Liver (tissue), 3 donors: Measurements from ENCODE around the gene KCNMA1.

Experiments
- EGR1 ChIP-seq, 2 donors: IDR thresholded peaks; 2 replicates each; pipeline ENCODE4 v1.6.1; 2016 to 2018; ENCODE audit warnings: antibody characterized with exemption in 2 of 2, low read depth in 2 of 2
- FOXA1 ChIP-seq: IDR thresholded peaks from 2 replicates; pipeline ENCODE4 v1.6.1; 2016; ENCODE audit warnings: antibody characterized with exemption
- GABPA ChIP-seq, 2 donors: IDR thresholded peaks in 1 of 2; conservative IDR thresholded peaks in 1 of 2; 2 replicates each; pipeline ENCODE4 v1.6.1; 2016; ENCODE audit warnings: antibody characterized with exemption in 2 of 2, mild to moderate bottlenecking in 1 of 2, moderate library complexity in 1 of 2
- JUND ChIP-seq, 2 donors: IDR thresholded peaks; 2 replicates each; pipeline ENCODE4 v1.6.1; 2016; ENCODE audit warnings: antibody characterized with exemption in 2 of 2
- SP1 ChIP-seq: IDR thresholded peaks from 2 replicates; pipeline ENCODE4 v1.6.1; 2018; ENCODE audit warnings: antibody characterized with exemption, mild to moderate bottlenecking
- TF ChIP-seq, protein P1 (sequence below): fragments of 150-350 bp; IDR thresholded peaks from 2 replicates; pipeline ENCODE4 v1.5.1; 2017; ENCODE audit warnings: improper control_type of control experiment, low read depth, low read length; ENCODE audit not compliant: missing input control
- TF ChIP-seq, protein P2 (sequence below): IDR thresholded peaks from 2 replicates; pipeline ENCODE4 v1.6.1; 2016; ENCODE audit warnings: antibody characterized with exemption
- TF ChIP-seq, protein P3 (sequence below): IDR thresholded peaks from 2 replicates; pipeline ENCODE4 v1.6.1; 2016; ENCODE audit warnings: antibody characterized with exemption
- TF ChIP-seq, protein P4 (sequence below): IDR thresholded peaks from 2 replicates; pipeline ENCODE4 v1.6.1; 2016; ENCODE audit warnings: antibody characterized with exemption, mild to moderate bottlenecking
- donor health status: healthy.
- donor health status: healthy.

DNA sequence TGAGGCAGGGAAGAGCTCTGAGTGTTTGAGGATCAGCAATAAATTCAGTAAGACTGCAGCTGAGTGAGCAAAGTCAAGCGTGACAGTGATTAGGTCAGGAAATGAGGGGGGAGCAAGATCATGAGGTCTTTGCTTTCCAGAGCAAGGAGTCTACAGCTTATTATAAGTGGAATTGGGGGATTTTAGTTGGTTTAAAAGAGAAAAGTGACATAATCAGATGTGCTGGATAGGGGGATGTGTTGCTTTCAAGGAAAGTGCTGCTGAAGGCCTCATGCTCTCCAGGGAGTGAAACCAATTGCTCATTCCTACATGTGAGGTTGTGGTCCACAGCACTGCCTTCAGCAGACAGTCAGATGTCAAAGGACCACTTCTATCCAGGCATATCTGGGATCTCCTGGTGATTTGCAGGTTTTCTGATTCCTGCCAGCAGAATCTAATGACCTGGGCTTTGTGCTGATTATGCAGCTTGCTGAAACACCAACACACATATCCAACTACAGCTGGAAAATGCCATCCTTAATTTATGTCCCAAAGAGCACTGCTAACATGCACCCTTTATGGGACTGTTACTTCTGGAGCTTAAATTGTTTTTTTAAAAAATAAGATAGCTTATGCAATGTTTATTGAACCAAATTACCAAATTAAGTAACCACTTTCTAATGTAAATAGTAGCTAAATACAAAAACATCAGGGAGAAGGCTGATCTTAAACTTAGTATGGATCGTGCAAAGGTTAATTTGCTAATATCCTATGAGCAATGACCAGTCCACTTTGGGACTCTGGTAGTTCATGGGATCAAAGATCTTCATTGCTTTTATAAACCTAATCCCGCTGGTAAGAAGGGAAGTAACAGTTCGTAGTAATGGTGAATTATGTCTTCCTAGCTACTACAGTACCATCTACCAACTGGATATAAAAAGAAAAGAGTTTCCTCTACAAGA is 607.6 kb downstream of the KCNMA1 start:
- TF ChIP-seq, protein P1, sequence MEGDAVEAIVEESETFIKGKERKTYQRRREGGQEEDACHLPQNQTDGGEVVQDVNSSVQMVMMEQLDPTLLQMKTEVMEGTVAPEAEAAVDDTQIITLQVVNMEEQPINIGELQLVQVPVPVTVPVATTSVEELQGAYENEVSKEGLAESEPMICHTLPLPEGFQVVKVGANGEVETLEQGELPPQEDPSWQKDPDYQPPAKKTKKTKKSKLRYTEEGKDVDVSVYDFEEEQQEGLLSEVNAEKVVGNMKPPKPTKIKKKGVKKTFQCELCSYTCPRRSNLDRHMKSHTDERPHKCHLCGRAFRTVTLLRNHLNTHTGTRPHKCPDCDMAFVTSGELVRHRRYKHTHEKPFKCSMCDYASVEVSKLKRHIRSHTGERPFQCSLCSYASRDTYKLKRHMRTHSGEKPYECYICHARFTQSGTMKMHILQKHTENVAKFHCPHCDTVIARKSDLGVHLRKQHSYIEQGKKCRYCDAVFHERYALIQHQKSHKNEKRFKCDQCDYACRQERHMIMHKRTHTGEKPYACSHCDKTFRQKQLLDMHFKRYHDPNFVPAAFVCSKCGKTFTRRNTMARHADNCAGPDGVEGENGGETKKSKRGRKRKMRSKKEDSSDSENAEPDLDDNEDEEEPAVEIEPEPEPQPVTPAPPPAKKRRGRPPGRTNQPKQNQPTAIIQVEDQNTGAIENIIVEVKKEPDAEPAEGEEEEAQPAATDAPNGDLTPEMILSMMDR, result no peak
- peak in 1 of 2 donors; percentile 25 for TF ChIP-seq GABPA (IDR thresholded peaks at IDR 0.05 in 1 of 2, conservative IDR thresholded peaks at IDR 0.05 in 1 of 2)
- TF ChIP-seq, protein P2, sequence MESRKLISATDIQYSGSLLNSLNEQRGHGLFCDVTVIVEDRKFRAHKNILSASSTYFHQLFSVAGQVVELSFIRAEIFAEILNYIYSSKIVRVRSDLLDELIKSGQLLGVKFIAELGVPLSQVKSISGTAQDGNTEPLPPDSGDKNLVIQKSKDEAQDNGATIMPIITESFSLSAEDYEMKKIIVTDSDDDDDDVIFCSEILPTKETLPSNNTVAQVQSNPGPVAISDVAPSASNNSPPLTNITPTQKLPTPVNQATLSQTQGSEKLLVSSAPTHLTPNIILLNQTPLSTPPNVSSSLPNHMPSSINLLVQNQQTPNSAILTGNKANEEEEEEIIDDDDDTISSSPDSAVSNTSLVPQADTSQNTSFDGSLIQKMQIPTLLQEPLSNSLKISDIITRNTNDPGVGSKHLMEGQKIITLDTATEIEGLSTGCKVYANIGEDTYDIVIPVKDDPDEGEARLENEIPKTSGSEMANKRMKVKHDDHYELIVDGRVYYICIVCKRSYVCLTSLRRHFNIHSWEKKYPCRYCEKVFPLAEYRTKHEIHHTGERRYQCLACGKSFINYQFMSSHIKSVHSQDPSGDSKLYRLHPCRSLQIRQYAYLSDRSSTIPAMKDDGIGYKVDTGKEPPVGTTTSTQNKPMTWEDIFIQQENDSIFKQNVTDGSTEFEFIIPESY, result peak; percentile 49
- TF ChIP-seq EGR1 (IDR thresholded peaks at IDR 0.05; ENCODE audit: low read depth in 2 of 2), result no peak
- TF ChIP-seq FOXA1, result no peak
- TF ChIP-seq JUND (IDR thresholded peaks at IDR 0.05), result peak; percentile 48 to 66
- TF ChIP-seq, protein P3, sequence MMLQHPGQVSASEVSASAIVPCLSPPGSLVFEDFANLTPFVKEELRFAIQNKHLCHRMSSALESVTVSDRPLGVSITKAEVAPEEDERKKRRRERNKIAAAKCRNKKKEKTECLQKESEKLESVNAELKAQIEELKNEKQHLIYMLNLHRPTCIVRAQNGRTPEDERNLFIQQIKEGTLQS, result peak; percentile 19
- TF ChIP-seq, protein P4, sequence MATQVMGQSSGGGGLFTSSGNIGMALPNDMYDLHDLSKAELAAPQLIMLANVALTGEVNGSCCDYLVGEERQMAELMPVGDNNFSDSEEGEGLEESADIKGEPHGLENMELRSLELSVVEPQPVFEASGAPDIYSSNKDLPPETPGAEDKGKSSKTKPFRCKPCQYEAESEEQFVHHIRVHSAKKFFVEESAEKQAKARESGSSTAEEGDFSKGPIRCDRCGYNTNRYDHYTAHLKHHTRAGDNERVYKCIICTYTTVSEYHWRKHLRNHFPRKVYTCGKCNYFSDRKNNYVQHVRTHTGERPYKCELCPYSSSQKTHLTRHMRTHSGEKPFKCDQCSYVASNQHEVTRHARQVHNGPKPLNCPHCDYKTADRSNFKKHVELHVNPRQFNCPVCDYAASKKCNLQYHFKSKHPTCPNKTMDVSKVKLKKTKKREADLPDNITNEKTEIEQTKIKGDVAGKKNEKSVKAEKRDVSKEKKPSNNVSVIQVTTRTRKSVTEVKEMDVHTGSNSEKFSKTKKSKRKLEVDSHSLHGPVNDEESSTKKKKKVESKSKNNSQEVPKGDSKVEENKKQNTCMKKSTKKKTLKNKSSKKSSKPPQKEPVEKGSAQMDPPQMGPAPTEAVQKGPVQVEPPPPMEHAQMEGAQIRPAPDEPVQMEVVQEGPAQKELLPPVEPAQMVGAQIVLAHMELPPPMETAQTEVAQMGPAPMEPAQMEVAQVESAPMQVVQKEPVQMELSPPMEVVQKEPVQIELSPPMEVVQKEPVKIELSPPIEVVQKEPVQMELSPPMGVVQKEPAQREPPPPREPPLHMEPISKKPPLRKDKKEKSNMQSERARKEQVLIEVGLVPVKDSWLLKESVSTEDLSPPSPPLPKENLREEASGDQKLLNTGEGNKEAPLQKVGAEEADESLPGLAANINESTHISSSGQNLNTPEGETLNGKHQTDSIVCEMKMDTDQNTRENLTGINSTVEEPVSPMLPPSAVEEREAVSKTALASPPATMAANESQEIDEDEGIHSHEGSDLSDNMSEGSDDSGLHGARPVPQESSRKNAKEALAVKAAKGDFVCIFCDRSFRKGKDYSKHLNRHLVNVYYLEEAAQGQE, result no peak
- peak; percentile 68 for TF ChIP-seq SP1
